Measurements from ENCODE around the gene LSM3.

The LSM3 gene

GRCh38 chr3:14156201-14156600 lies 22.4 kb upstream of the LSM3 start:
- no peak for DNase-seq (ENCODE audit: extremely low read depth, insufficient read length)
- no peak for TF ChIP-seq CTCF (IDR thresholded peaks at IDR 0.05; ENCODE audit: insufficient read depth, low read length, poor library complexity, severe bottlenecking)
- Histone ChIP-seq H3K4me3 (replicated peaks; ENCODE audit: low read depth, low read length) (no peak overlapping the region), H3K36me3 (ENCODE audit: control insufficient read depth, insufficient read depth, low read length) (peaks cover 48% of the 10 kb centered on the region), H3K27me3 (replicated peaks; ENCODE audit: control insufficient read depth, insufficient read depth, low read length) (no peaks in the 10 kb centered on the region)

- Histone ChIP-seq H3K4me3 (replicated peaks; ENCODE audit: low read depth, low read length) (no peak overlapping the region), H3K36me3 (ENCODE audit: control insufficient read depth, insufficient read depth, low read length) (peaks cover 46% of the 10 kb centered on the region), H3K27me3 (replicated peaks; ENCODE audit: control insufficient read depth, insufficient read depth, low read length) (no peaks in the 10 kb centered on the region)
- no peak for DNase-seq (ENCODE audit: extremely low read depth, insufficient read length)
- no peak for TF ChIP-seq CTCF (IDR thresholded peaks at IDR 0.05; ENCODE audit: insufficient read depth, low read length, poor library complexity, severe bottlenecking)
These were observed 21.6 kb upstream of the LSM3 start for GRCh38 chr3:14156843-14157561.

GRCh38 chr3:14157951-14158350 lies 20.7 kb upstream of the LSM3 start:
- H3K27me3 ChIP-seq (replicated peaks; ENCODE audit: control insufficient read depth, insufficient read depth, low read length): no peaks in the 10 kb centered on the region
- TF ChIP-seq CTCF (IDR thresholded peaks at IDR 0.05; ENCODE audit: insufficient read depth, low read length, poor library complexity, severe bottlenecking): no peak
- H3K4me3 ChIP-seq (replicated peaks; ENCODE audit: low read depth, low read length): no peak overlapping the region
- H3K36me3 ChIP-seq (ENCODE audit: control insufficient read depth, insufficient read depth, low read length): peaks cover 42% of the 10 kb centered on the region
- DNase-seq (ENCODE audit: extremely low read depth, insufficient read length): no peak

GRCh38 chr3:14158370-14158769 lies 20.2 kb upstream of the LSM3 start:
- Histone ChIP-seq H3K36me3 (ENCODE audit: control insufficient read depth, insufficient read depth, low read length) (peaks cover 40% of the 10 kb centered on the region), H3K27me3 (replicated peaks; ENCODE audit: control insufficient read depth, insufficient read depth, low read length) (no peaks in the 10 kb centered on the region), H3K4me3 (replicated peaks; ENCODE audit: low read depth, low read length) (no peak overlapping the region)
- TF ChIP-seq CTCF (IDR thresholded peaks at IDR 0.05; ENCODE audit: insufficient read depth, low read length, poor library complexity, severe bottlenecking): no peak
- no peak for DNase-seq (ENCODE audit: extremely low read depth, insufficient read length)

GRCh38 chr3:14159426-14159825 lies 19.2 kb upstream of the LSM3 start:
- no peaks in the 10 kb centered on the region for H3K27me3 ChIP-seq (replicated peaks; ENCODE audit: control insufficient read depth, insufficient read depth, low read length)
- DNase-seq (ENCODE audit: extremely low read depth, insufficient read length): no peak
- no peak for TF ChIP-seq CTCF (IDR thresholded peaks at IDR 0.05; ENCODE audit: insufficient read depth, low read length, poor library complexity, severe bottlenecking)
- H3K4me3 ChIP-seq (replicated peaks; ENCODE audit: low read depth, low read length): no peak overlapping the region
- peaks cover 37% of the 10 kb centered on the region for H3K36me3 ChIP-seq (ENCODE audit: control insufficient read depth, insufficient read depth, low read length)

- H3K27me3 ChIP-seq (replicated peaks; ENCODE audit: control insufficient read depth, insufficient read depth, low read length): no peaks in the 10 kb centered on the region
- TF ChIP-seq CTCF (IDR thresholded peaks at IDR 0.05; ENCODE audit: insufficient read depth, low read length, poor library complexity, severe bottlenecking): no peak
- H3K4me3 ChIP-seq (replicated peaks; ENCODE audit: low read depth, low read length): no peak overlapping the region
- peaks cover 50% of the 10 kb centered on the region for H3K36me3 ChIP-seq (ENCODE audit: control insufficient read depth, insufficient read depth, low read length)
- no peak for DNase-seq (ENCODE audit: extremely low read depth, insufficient read length)
These were observed 17.3 kb upstream of the LSM3 start for GRCh38 chr3:14161282-14161681.
